ENCODE measurements around the gene TRPM8.
A peak's percentile ranks its signal among the peaks of the same experiment; 100 is the strongest.

Gene TRPM8

GRCh38 chr2:233936089-233936488 lies 18.9 kb downstream of the TRPM8 start:
- H3K79me2 ChIP-seq (ENCODE audit: low read length), result no peaks in the 10 kb centered on the region
- no peak overlapping the region for H3K27ac ChIP-seq (ENCODE audit: low read length)
- H3K27me3 ChIP-seq (ENCODE audit: low read depth, low read length), result no peaks in the 10 kb centered on the region
- no peak overlapping the region for H2AFZ ChIP-seq (ENCODE audit: low read depth, low read length)
- H3K4me3 ChIP-seq (ENCODE audit: low read length), result no peak overlapping the region
- no peaks in the 10 kb centered on the region for H4K20me1 ChIP-seq (ENCODE audit: insufficient read depth, low read length)
- no peaks in the 10 kb centered on the region for H3K36me3 ChIP-seq (replicated peaks; ENCODE audit: low read depth, low read length)
- no peak for TF ChIP-seq EZH2phosphoT487 (IDR thresholded peaks at IDR 0.05; ENCODE audit: low read depth)
- H3K9me3 ChIP-seq (ENCODE audit: insufficient read depth, low read length), result no peaks in the 10 kb centered on the region
- H3K4me1 ChIP-seq (ENCODE audit: low read length), result peaks cover 8% of the 10 kb centered on the region
- H3K4me2 ChIP-seq (ENCODE audit: low read length), result no peak overlapping the region
- no peak overlapping the region for H3K9ac ChIP-seq (ENCODE audit: low read length)

DNA sequence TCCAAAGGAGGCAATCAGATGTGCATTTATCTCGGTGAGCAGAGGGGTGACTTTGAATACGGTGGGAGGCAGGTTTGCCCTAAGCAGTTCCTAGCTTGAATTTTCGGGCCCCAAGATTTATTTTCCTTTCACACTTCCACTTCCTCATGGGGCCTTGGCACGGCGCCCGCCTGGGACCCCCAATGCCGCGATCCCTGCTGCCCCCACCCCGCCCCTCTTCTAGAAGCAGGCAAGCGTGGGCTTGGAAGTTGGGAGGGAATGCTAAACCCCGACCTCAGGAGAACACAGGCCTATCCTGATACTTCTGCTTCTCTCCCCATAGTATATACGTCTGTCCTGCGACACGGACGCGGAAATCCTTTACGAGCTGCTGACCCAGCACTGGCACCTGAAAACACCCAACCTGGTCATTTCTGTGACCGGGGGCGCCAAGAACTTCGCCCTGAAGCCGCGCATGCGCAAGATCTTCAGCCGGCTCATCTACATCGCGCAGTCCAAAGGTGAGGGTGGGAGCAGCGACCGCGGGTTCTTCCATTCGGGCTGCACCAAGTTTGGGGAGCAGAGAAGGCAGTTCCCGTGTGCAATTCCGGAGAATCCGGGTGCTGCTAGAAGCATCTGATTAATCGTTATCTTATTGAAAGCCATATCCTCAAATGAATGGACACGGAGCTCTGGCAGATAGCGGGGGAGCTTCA lies 21.6 kb downstream of the TRPM8 start:
- Histone ChIP-seq H4K20me1 (ENCODE audit: insufficient read depth, low read length) (no peaks in the 10 kb centered on the region), H3K79me2 (ENCODE audit: low read length) (no peaks in the 10 kb centered on the region), H3K36me3 (replicated peaks; ENCODE audit: low read depth, low read length) (no peaks in the 10 kb centered on the region), H3K27ac (ENCODE audit: low read length) (no peak overlapping the region), H3K4me2 (ENCODE audit: low read length) (no peak overlapping the region), H3K9me3 (ENCODE audit: insufficient read depth, low read length) (no peaks in the 10 kb centered on the region), H3K4me3 (ENCODE audit: low read length) (no peak overlapping the region), H2AFZ (ENCODE audit: low read depth, low read length) (no peak overlapping the region), H3K27me3 (ENCODE audit: low read depth, low read length) (no peaks in the 10 kb centered on the region), H3K9ac (ENCODE audit: low read length) (no peak overlapping the region), H3K4me1 (ENCODE audit: low read length) (peaks cover 11% of the 10 kb centered on the region)
- TF ChIP-seq EZH2phosphoT487 (IDR thresholded peaks at IDR 0.05; ENCODE audit: low read depth), result no peak
- TF ChIP-seq, protein P1, sequence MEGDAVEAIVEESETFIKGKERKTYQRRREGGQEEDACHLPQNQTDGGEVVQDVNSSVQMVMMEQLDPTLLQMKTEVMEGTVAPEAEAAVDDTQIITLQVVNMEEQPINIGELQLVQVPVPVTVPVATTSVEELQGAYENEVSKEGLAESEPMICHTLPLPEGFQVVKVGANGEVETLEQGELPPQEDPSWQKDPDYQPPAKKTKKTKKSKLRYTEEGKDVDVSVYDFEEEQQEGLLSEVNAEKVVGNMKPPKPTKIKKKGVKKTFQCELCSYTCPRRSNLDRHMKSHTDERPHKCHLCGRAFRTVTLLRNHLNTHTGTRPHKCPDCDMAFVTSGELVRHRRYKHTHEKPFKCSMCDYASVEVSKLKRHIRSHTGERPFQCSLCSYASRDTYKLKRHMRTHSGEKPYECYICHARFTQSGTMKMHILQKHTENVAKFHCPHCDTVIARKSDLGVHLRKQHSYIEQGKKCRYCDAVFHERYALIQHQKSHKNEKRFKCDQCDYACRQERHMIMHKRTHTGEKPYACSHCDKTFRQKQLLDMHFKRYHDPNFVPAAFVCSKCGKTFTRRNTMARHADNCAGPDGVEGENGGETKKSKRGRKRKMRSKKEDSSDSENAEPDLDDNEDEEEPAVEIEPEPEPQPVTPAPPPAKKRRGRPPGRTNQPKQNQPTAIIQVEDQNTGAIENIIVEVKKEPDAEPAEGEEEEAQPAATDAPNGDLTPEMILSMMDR (IDR thresholded peaks at IDR 0.05; ENCODE audit: low read depth, low read length), result no peak

DNA sequence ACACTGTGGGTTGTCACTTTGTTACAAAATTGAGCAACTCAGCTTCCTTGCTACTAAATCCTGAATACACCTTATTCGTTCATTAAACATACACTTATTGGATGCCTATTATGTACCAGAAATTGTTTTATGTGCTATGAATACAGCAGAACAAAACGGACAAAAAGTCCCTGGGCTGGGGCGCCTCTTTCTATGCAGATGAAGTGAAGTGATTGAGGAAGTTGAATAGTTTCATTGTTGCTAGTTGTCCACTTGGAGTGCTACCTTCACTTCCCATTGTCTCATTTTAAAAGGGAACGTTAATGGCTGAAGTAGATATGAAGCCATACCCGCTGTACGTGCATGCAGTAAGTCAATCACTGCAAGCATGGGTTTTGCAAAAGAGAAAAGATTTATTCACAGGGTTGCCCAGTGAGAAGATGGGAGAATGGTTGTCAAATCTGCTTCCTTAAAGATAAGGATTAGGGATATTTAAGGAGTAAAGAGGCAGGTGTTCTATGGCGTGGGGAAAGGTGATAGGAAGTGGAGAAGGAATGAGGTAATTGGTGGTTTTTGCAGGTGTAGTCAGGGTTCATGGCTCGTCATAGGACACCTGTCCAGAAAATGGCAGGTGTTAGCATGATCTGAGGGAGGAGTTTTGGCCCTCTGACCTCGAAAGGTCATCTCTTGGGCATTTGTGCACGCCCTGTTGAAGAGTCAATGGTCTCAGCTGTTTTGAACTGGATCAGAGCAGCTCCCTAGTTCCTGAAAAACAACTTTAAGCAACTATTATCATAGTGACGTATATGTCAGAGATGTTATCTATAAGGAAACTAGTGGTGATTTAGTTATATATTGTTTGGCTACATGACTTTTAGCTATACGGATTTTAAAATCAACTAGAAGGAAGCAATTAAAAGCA lies 23.5 kb downstream of the TRPM8 start:
- no peaks in the 10 kb centered on the region for H4K20me1 ChIP-seq (ENCODE audit: insufficient read depth, low read length)
- H3K9ac ChIP-seq (ENCODE audit: low read length), result no peak overlapping the region
- no peak overlapping the region for H2AFZ ChIP-seq (ENCODE audit: low read depth, low read length)
- no peaks in the 10 kb centered on the region for H3K27me3 ChIP-seq (ENCODE audit: low read depth, low read length)
- no peak overlapping the region for H3K27ac ChIP-seq (ENCODE audit: low read length)
- peaks cover 11% of the 10 kb centered on the region for H3K4me1 ChIP-seq (ENCODE audit: low read length)
- H3K9me3 ChIP-seq (ENCODE audit: insufficient read depth, low read length), result no peaks in the 10 kb centered on the region
- no peaks in the 10 kb centered on the region for H3K79me2 ChIP-seq (ENCODE audit: low read length)
- 0 out of 2 replicates have a peak overlapping the region, but pooled peaks have one; percentile 5 for H3K4me2 ChIP-seq (ENCODE audit: low read length)
- TF ChIP-seq, protein P1 (IDR thresholded peaks at IDR 0.05; ENCODE audit: low read depth, low read length), result no peak
- TF ChIP-seq EZH2phosphoT487 (IDR thresholded peaks at IDR 0.05; ENCODE audit: low read depth), result no peak
- no peak overlapping the region for H3K4me3 ChIP-seq (ENCODE audit: low read length)
- no peaks in the 10 kb centered on the region for H3K36me3 ChIP-seq (replicated peaks; ENCODE audit: low read depth, low read length)

- H3K4me1 ChIP-seq (ENCODE audit: low read length), result peaks cover 11% of the 10 kb centered on the region
- no peak overlapping the region for H3K4me2 ChIP-seq (ENCODE audit: low read length)
- no peaks in the 10 kb centered on the region for H4K20me1 ChIP-seq (ENCODE audit: insufficient read depth, low read length)
- no peaks in the 10 kb centered on the region for H3K79me2 ChIP-seq (ENCODE audit: low read length)
- no peak overlapping the region for H3K4me3 ChIP-seq (ENCODE audit: low read length)
- no peak for TF ChIP-seq EZH2phosphoT487 (IDR thresholded peaks at IDR 0.05; ENCODE audit: low read depth)
- TF ChIP-seq, protein P1 (IDR thresholded peaks at IDR 0.05; ENCODE audit: low read depth, low read length), result no peak
- H3K9ac ChIP-seq (ENCODE audit: low read length), result no peak overlapping the region
- H3K36me3 ChIP-seq (replicated peaks; ENCODE audit: low read depth, low read length), result no peaks in the 10 kb centered on the region
- H3K27ac ChIP-seq (ENCODE audit: low read length), result no peak overlapping the region
- H3K27me3 ChIP-seq (ENCODE audit: low read depth, low read length), result no peaks in the 10 kb centered on the region
- no peaks in the 10 kb centered on the region for H3K9me3 ChIP-seq (ENCODE audit: insufficient read depth, low read length)
- H2AFZ ChIP-seq (ENCODE audit: low read depth, low read length), result no peak overlapping the region
Measured at GRCh38 chr2:233942731-233943130, 25.6 kb downstream of the TRPM8 start.
